Measurements from ENCODE around the gene PIGQ. TPM values are rescaled to one million over a fixed set of nuclear protein-coding genes. Genes with fewer than 3 reads are reported as not detected.

The PIGQ gene
- total and polyA plus RNA-seq, 2 of the 8 experiments (the other 6 are each of a cell fraction or from before 2014, with no cell fraction given): 36.0 to 49.2 TPM

DNA sequence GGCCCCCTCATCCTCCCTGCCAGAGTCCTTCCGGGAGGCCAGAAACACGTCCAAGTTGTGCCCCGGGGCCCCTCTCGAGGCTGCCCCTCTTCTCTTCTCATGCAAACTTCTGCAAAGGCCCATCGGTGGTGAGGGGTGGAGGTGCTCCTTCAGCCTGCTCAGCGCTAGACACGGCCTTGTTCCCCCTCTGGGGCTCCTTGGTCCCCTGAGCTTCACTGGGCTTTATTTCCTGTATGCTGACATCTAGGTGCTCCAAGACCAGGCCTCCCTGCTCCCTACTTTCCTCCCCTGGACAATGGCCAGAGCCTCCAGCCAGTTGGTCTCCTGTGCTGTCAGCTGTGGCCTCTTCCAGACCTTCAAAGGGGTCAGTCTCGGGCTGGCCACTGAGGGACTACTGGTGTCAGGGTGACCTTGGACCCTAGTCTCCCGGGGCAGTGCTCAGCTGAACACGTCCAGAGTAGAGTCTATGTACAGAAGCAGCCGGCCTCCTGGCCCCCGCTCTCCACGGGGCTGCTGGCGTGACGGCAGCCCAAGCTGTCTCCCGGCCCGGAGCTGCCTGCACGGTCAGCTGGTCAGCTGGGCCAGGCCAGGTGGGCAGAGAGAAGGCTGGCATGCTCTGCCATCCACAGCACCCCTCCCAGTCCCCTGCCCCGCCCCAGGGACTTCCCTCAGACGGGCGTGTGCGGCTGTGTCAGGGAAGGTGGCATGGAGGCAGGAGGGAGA lies 11.3 kb upstream of the PIGQ start:
- POLR2A ChIA-PET (ENCODE audit: partially characterized antibody): interaction anchor here (0.7 to 2.3 kb wide), 7 partner anchors 9 to 133 kb away, joined by 3 to 7 read pairs (median 3); partner anchors contain the start of genes NHLRC4 and RAB11FIP3
- Histone ChIP-seq H3K23ac (ENCODE audit: insufficient read length) (no peak overlapping the region), H3K9ac (replicated peaks in 1 of 4; ENCODE audit: extremely low read depth in 1 of 4, low read depth in 3 of 4, low read length in 3 of 4) (no peak overlapping the region), H2BK5ac (ENCODE audit: low read depth, low read length) (no peak overlapping the region), H2BK15ac (ENCODE audit: low read length) (no peak overlapping the region), H3K9me3 (ENCODE audit: insufficient read depth in 2 of 2, low read depth in 1 of 2, low read length in 1 of 2) (no peaks in the 10 kb centered on the region), H4K91ac (replicated peaks; ENCODE audit: insufficient read length, low read length) (no peak overlapping the region), H2BK12ac (ENCODE audit: low read depth, low read length) (no peak overlapping the region), H2AFZ (ENCODE audit: low read length) (no peak overlapping the region), H2AK5ac (ENCODE audit: low read depth, low read length) (no peak overlapping the region), H3K56ac (replicated peaks; ENCODE audit: insufficient read length, low read depth, low read length) (no peak overlapping the region), H3K4ac (replicated peaks; ENCODE audit: insufficient read length, low read depth, low read length) (no peak overlapping the region), H4K5ac (ENCODE audit: insufficient read length, low read depth, low read length) (no peak overlapping the region), H2BK120ac (replicated peaks; ENCODE audit: low read depth, low read length) (no peak overlapping the region), H3K14ac (ENCODE audit: insufficient read length) (no peak overlapping the region), H3K79me2 (ENCODE audit: control insufficient read depth in 1 of 2, insufficient read depth in 2 of 2, low read length in 2 of 2) (no peaks in the 10 kb centered on the region), H2BK20ac (ENCODE audit: low read length) (no peak overlapping the region), H3K27ac (ENCODE audit: low read depth, low read length) (no peak overlapping the region), H3K23me2 (ENCODE audit: low read depth, low read length) (peaks cover 9% of the 10 kb centered on the region), H3K4me3 (ENCODE audit: extremely low read depth in 1 of 4, insufficient read depth in 2 of 4, low read depth in 3 of 4, low read length in 4 of 4) (no peak overlapping the region), H4K20me1 (replicated peaks in 1 of 2; ENCODE audit: control insufficient read depth in 1 of 2, insufficient read depth in 2 of 2, low read length in 2 of 2) (peaks cover 0 to 3% of the 10 kb centered on the region in 2 experiments), H4K8ac (ENCODE audit: extremely low read depth, insufficient read depth, low read length) (no peak overlapping the region), H3K79me1 (ENCODE audit: low read depth, low read length) (no peaks in the 10 kb centered on the region; the same call in 1 of the 2 replicates), H3K4me2 (ENCODE audit: insufficient read depth in 1 of 2, low read depth in 2 of 2, low read length in 2 of 2) (no peak overlapping the region), H3K36me3 (ENCODE audit: control insufficient read depth in 2 of 4, insufficient read depth in 4 of 4, low read length in 3 of 4) (no peaks in the 10 kb centered on the region; a peak in 1 of 8 replicates), H3K4me1 (replicated peaks in 1 of 4; ENCODE audit: control insufficient read depth in 3 of 4, insufficient read depth in 4 of 4, low read length in 3 of 4) (peaks cover 0 to 10% (median 2%) of the 10 kb centered on the region in 4 experiments; a peak in 4 of 7 replicates), H3K27me3 (replicated peaks in 1 of 4; ENCODE audit: control insufficient read depth in 3 of 4, extremely low read depth in 1 of 4, insufficient read depth in 3 of 4, low read length in 3 of 4) (peaks cover 22 to 40% (median 32%) of the 10 kb centered on the region in 4 experiments; a peak in 6 of 7 replicates), H3K18ac (ENCODE audit: extremely low read depth, low read length) (no peak overlapping the region)
- DNase-seq (ENCODE audit: low read depth in 1 of 2, low spot score in 2 of 2) (no peak), FAIRE-seq (no peak)
- WGBS, 2 experiments (ENCODE audit: extremely low coverage in 1 of 2, insufficient coverage in 1 of 2, insufficient read length in 1 of 2, insufficient replicate concordance in 2 of 2, low coverage in 1 of 2, low lambda C conversion rate in 2 of 2, missing lambda C conversion rate in 1 of 2): 85% methylated on average over 19 of the region's 22 CpGs; no CpG with 5 or more reads in 1 of the 2 experiments
- CTCF ChIA-PET (ENCODE audit: partially characterized antibody): interaction anchor here (0.6 to 3.9 kb wide), 8 partner anchors 9 to 156 kb away, joined by 3 to 21 read pairs (median 4); partner anchors contain the start of gene METRN
- TF ChIP-seq KDM5A (IDR thresholded peaks at IDR 0.05; ENCODE audit: low read length) (no peak), PHF8 (conservative IDR thresholded peaks at IDR 0.05; ENCODE audit: low read depth, low read length) (no peak), CBX5 (IDR thresholded peaks at IDR 0.05; ENCODE audit: low read depth, low read length) (no peak), SIN3A (conservative IDR thresholded peaks at IDR 0.05 in 1 of 2, IDR thresholded peaks at IDR 0.05 in 1 of 2; ENCODE audit: low read depth in 1 of 2, low read length in 2 of 2) (no peak), POLR2A (IDR thresholded peaks at IDR 0.05; ENCODE audit: control extremely low read depth in 1 of 2, low read depth in 2 of 2, low read length in 2 of 2) (no peak), TBP (IDR thresholded peaks at IDR 0.05; ENCODE audit: low read depth, low read length) (no peak), JUND (IDR thresholded peaks at IDR 0.05; ENCODE audit: low read length) (no peak), MAFK (IDR thresholded peaks at IDR 0.05; ENCODE audit: low read depth, low read length) (no peak), CEBPB (IDR thresholded peaks at IDR 0.05; ENCODE audit: low read depth, low read length) (no peak), CHD2 (IDR thresholded peaks at IDR 0.05; ENCODE audit: low read length) (no peak), SUZ12 (IDR thresholded peaks at IDR 0.05; ENCODE audit: low read length) (no peak), FOSL1 (IDR thresholded peaks at IDR 0.05; ENCODE audit: insufficient read depth, low read depth, low read length) (no peak)
- TF ChIP-seq, protein P1, sequence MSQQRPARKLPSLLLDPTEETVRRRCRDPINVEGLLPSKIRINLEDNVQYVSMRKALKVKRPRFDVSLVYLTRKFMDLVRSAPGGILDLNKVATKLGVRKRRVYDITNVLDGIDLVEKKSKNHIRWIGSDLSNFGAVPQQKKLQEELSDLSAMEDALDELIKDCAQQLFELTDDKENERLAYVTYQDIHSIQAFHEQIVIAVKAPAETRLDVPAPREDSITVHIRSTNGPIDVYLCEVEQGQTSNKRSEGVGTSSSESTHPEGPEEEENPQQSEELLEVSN (IDR thresholded peaks at IDR 0.05): no peak

Measured in H1 (cell line).